ENCODE results near the gene ALKBH8.
A peak's percentile ranks its signal among the peaks of the same experiment; 100 is the strongest.

The ALKBH8 gene

GRCh38 chr11:107457205-107457557 lies 108.4 kb downstream of the ALKBH8 start:
- Histone ChIP-seq H3K4me3 (replicated peaks; ENCODE audit: low read depth, low read length) (peak overlapping the region; percentile 72), H3K36me3 (ENCODE audit: control insufficient read depth, insufficient read depth, low read length) (peaks cover 7% of the 10 kb centered on the region), H3K27me3 (replicated peaks; ENCODE audit: control insufficient read depth, insufficient read depth, low read length) (no peaks in the 10 kb centered on the region)
- DNase-seq (ENCODE audit: extremely low read depth, insufficient read length) = peak; percentile 3
- TF ChIP-seq CTCF (IDR thresholded peaks at IDR 0.05; ENCODE audit: insufficient read depth, low read length, poor library complexity, severe bottlenecking) = no peak

GRCh38 chr11:107453594-107454286 lies 111.8 kb downstream of the ALKBH8 start:
- Histone ChIP-seq H3K4me3 (replicated peaks; ENCODE audit: low read depth, low read length) (no peak overlapping the region), H3K36me3 (ENCODE audit: control insufficient read depth, insufficient read depth, low read length) (peaks cover 7% of the 10 kb centered on the region), H3K27me3 (replicated peaks; ENCODE audit: control insufficient read depth, insufficient read depth, low read length) (no peaks in the 10 kb centered on the region)
- no peak for DNase-seq (ENCODE audit: extremely low read depth, insufficient read length)
- TF ChIP-seq CTCF (IDR thresholded peaks at IDR 0.05; ENCODE audit: insufficient read depth, low read length, poor library complexity, severe bottlenecking) = no peak
